ENCODE measurements around the gene POU3F3.

POU3F3 gene

GRCh38 chr2:104900608-104901007 lies 46.7 kb downstream of the POU3F3 start (continued):
- TF ChIP-seq ZNF792 (tag by site-specific recombination; IDR thresholded peaks at IDR 0.05) (no peak), ZNF658 (tag by site-specific recombination; IDR thresholded peaks at IDR 0.05) (no peak)

- ChIA-PET CTCF (no interaction called here), POLR2A (no interaction called here)
- H3K36me3 ChIP-seq (ENCODE audit: control insufficient read depth in 2 of 2, insufficient read depth in 1 of 2, low read length in 2 of 2): no peaks in the 10 kb centered on the region
- TF ChIP-seq ZNF624 (tag by site-specific recombination; IDR thresholded peaks at IDR 0.05) (no peak), ZNF23 (tag by site-specific recombination; IDR thresholded peaks at IDR 0.05; ENCODE audit: borderline replicate concordance) (no peak), ZNF157 (tag by site-specific recombination; IDR thresholded peaks at IDR 0.05) (no peak), ZNF660 (tag by site-specific recombination; IDR thresholded peaks at IDR 0.05) (no peak), SETDB1 (IDR thresholded peaks at IDR 0.05; ENCODE audit: insufficient read length, low read length) (no peak), ZNF239 (tag by site-specific recombination; IDR thresholded peaks at IDR 0.05) (no peak), ZNF791 (tag by site-specific recombination; IDR thresholded peaks at IDR 0.05) (no peak), EGR2 (tag by site-specific recombination; IDR thresholded peaks at IDR 0.05; ENCODE audit: low read depth) (no peak), HOXD13 (CRISPR knock-in tag; IDR thresholded peaks at IDR 0.05; ENCODE audit: borderline replicate concordance) (no peak), ZNF341 (tag by site-specific recombination; IDR thresholded peaks at IDR 0.05; ENCODE audit: low read depth) (no peak)
- H3K9me3 ChIP-seq (ENCODE audit: control insufficient read depth, insufficient read depth, low read depth, low read length): no peaks in the 10 kb centered on the region
- no peak overlapping the region for H3K4me3 ChIP-seq (ENCODE audit: low read depth, low read length)
- no peak overlapping the region for H3K27ac ChIP-seq (ENCODE audit: extremely low read depth, low read depth, low read length)
- H3K4me1 ChIP-seq (ENCODE audit: control insufficient read depth, insufficient read depth, low read length): no peaks in the 10 kb centered on the region
Measured at GRCh38 chr2:104901037-104901881, 47.3 kb downstream of the POU3F3 start.

- ChIA-PET POLR2A (no interaction called here), CTCF (interaction anchor here (0.6 kb wide), 1 partner anchor 659 kb away, joined by 3 read pairs; no protein-coding TSS in a partner anchor)
- H3K36me3 ChIP-seq (ENCODE audit: control insufficient read depth in 2 of 2, insufficient read depth in 1 of 2, low read length in 2 of 2): no peaks in the 10 kb centered on the region
- H3K4me3 ChIP-seq (ENCODE audit: low read depth, low read length): no peak overlapping the region
- no peak overlapping the region for H3K27ac ChIP-seq (ENCODE audit: extremely low read depth, low read depth, low read length)
- H3K9me3 ChIP-seq (ENCODE audit: control insufficient read depth, insufficient read depth, low read depth, low read length): no peaks in the 10 kb centered on the region
- H3K4me1 ChIP-seq (ENCODE audit: control insufficient read depth, insufficient read depth, low read length): no peaks in the 10 kb centered on the region
- TF ChIP-seq ZNF26 (tag by site-specific recombination; IDR thresholded peaks at IDR 0.05): no peak
- no peak for TF ChIP-seq SCRT1 (tag by site-specific recombination; IDR thresholded peaks at IDR 0.05; ENCODE audit: borderline replicate concordance)
- no peak for TF ChIP-seq ZNF37A (tag by site-specific recombination; IDR thresholded peaks at IDR 0.05)
- no peak for TF ChIP-seq ZNF266 (tag by site-specific recombination; IDR thresholded peaks at IDR 0.05; ENCODE audit: low read depth)
- TF ChIP-seq ZNF707 (tag by site-specific recombination; IDR thresholded peaks at IDR 0.05): no peak
- no peak for TF ChIP-seq ZEB2 (tag by site-specific recombination; IDR thresholded peaks at IDR 0.05)
- TF ChIP-seq SP3 (tag by site-specific recombination; IDR thresholded peaks at IDR 0.05): no peak
- no peak for TF ChIP-seq ZNF571 (tag by site-specific recombination; IDR thresholded peaks at IDR 0.05)
- no peak for TF ChIP-seq ZNF214 (tag by site-specific recombination; IDR thresholded peaks at IDR 0.05; ENCODE audit: borderline replicate concordance)
Measured at GRCh38 chr2:104902317-104902716, 48.4 kb downstream of the POU3F3 start.

Measured in HEK293 (cell line).